Esophagus squamous epithelium (tissue), 5 donors: Measurements from ENCODE around the gene MYT1. TPM values are rescaled to one million over a fixed set of nuclear protein-coding genes. Genes with fewer than 3 reads are reported as not detected.

Experiments used
- DNase-seq: peaks from one replicate; lab custom pipeline; 2025; lab: John Stamatoyannopoulos, UW
- H3K27ac ChIP-seq, 4 donors: fragments of 200-600 bp; sonication (generic); one replicate each; pipeline ENCODE4 v1.5.1; 2016 to 2019; ENCODE audit warnings: mild to moderate bottlenecking in 1 of 4
- H3K27me3 ChIP-seq, 4 donors: fragments of 200-600 bp; sonication (generic); 1 replicate in 3 of 4; 2 replicates in 1 of 4; pipeline versions ENCODE4 v1.5.1 to v1.6.0; 2017 to 2021; ENCODE audit warnings: antibody characterized with exemption in 1 of 4
- H3K36me3 ChIP-seq, 3 donors: fragments of 200-600 bp; sonication (generic); one replicate each; pipeline ENCODE4 v1.5.1; 2016 to 2019
- H3K4me1 ChIP-seq, 3 donors: fragments of 200-600 bp; sonication (generic); one replicate each; pipeline ENCODE4 v1.5.1; 2017 to 2019
- H3K4me3 ChIP-seq, 4 donors: fragments of 200-600 bp; sonication (generic); 1 replicate in 3 of 4; 2 replicates in 1 of 4; pipeline ENCODE4 v1.5.1; 2016 to 2019; ENCODE audit warnings: mild to moderate bottlenecking in 2 of 4, moderate library complexity in 1 of 4
- H3K9me3 ChIP-seq, 3 donors: fragments of 200-600 bp; sonication (generic); one replicate each; pipeline ENCODE4 v1.5.1; 2016 to 2019
- POLR2A ChIP-seq, 4 donors: fragments of 450-650 bp; IDR thresholded peaks; one replicate each; pipeline ENCODE4 v1.6.1; 2017; ENCODE audit warnings: antibody characterized with exemption in 4 of 4, mild to moderate bottlenecking in 4 of 4, moderate library complexity in 3 of 4
- WGBS, 2 donors: methylation state at CpG; one replicate each; pipeline ENCODE4 v1.1.5; 2018; 5-methylcytosine and 5-hydroxymethylcytosine counted together
- intact Hi-C: fragments of 100-400 bp; cut with DNase I; formaldehyde crosslinking; loops from one replicate; pipeline ENCODE4 v1.15.0; 2022
- total RNA-seq, 4 donors: library from RNA; depleted of rRNA; stranded (reverse); fragments of >200 nt; gene quantifications; one replicate each; pipeline ENCODE4 v1.1.0, GENCODE V29; 2016
- TF ChIP-seq, protein P1 (sequence below), 6 experiments: fragments of 450-650 bp in 4 of 6; fragments of 200-600 bp in 2 of 6; sonication (generic) in 2 of 6; IDR thresholded peaks; one replicate each; pipeline ENCODE4 v1.5.1; 2016 to 2019; ENCODE audit warnings: antibody characterized with exemption in 6 of 6, mild to moderate bottlenecking in 4 of 6, moderate library complexity in 4 of 6
- donor health status: DM: yes; HTN: yes; CAD: no.

MYT1 gene
- total RNA-seq, 4 donors from 2014 or later = not detected

DNA sequence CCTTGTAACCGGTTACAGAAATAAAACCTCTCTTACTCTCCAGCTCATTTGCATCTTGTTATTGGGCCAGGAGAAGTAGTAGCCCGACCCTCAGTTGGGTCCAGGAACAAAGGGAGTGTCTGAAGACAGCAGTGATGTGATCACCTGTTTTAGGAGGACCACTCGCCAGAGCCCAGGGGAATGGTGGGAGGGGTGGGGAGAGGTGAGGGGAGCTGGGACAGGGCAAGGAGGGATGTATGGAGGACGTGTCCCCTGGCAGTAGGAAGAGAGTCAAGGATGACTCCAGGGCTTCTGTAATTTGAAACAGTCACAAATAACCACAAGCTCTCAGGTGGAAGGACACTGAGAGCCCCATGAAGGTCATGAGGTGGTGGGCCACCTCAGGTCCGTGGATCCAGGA is 89.9 kb downstream of the MYT1 start:
- 85 to 88% methylated on average over 5 of the region's 5 CpGs for WGBS, 2 donors
- no peaks in the 10 kb centered on the region for H3K9me3 ChIP-seq

DNA sequence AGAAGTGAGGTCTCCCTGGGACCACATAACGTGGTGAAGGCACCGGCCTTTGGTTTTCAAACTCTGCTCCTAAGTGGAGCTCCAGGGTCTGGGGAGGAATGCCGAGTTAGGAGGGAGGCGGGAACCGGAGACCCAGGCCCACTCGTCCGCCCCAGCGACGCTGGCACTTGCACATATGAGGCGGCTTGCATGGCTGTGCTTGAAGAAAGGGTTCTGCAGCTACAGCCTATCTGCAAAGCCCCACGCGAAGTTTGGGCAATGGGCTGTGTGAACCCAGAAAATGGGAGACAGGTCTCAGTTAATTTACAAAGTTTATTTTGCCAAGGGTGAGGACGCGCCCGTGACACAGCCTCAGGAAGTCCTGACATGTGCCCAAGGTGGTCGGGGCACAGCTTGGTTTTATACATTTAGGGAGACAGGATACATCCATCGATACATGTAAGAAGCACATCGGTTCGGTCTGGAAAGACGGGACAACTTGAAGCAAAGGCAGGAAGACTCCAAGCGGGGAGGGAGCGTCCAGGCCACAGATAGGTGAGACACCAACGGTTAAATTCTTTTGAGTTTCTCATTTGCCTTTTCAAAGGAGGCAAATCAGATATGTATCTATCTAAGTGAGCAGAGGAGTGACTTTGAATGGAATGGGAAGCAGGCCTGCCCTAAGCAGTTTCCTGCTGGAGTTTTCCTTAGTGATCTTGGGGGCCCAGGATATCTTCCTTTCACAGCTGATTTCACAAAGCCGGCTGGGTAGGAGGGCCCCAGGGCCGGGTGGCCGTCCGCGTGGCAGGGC is 90.5 kb downstream of the MYT1 start:
- 61 to 91% methylated on average over 9 to 19 of the region's 28 CpGs for WGBS, 2 donors
- Histone ChIP-seq H3K9me3 (no peaks in the 10 kb centered on the region), H3K27me3 (peaks cover 0 to 16% (median 0%) of the 10 kb centered on the region in 4 donors), H3K36me3 (no peaks in the 10 kb centered on the region), H3K4me1 (peaks cover 10 to 43% (median 13%) of the 10 kb centered on the region in 3 donors), H3K4me3 (peak overlapping the region; percentile 84 to 96 (median 92)), H3K27ac (peak overlapping the region; percentile 88 to 96 (median 92))
- DNase-seq = no peak
- intact Hi-C loops = no loop called here
- no peak for TF ChIP-seq POLR2A (IDR thresholded peaks at IDR 0.05)
- TF ChIP-seq, protein P1, sequence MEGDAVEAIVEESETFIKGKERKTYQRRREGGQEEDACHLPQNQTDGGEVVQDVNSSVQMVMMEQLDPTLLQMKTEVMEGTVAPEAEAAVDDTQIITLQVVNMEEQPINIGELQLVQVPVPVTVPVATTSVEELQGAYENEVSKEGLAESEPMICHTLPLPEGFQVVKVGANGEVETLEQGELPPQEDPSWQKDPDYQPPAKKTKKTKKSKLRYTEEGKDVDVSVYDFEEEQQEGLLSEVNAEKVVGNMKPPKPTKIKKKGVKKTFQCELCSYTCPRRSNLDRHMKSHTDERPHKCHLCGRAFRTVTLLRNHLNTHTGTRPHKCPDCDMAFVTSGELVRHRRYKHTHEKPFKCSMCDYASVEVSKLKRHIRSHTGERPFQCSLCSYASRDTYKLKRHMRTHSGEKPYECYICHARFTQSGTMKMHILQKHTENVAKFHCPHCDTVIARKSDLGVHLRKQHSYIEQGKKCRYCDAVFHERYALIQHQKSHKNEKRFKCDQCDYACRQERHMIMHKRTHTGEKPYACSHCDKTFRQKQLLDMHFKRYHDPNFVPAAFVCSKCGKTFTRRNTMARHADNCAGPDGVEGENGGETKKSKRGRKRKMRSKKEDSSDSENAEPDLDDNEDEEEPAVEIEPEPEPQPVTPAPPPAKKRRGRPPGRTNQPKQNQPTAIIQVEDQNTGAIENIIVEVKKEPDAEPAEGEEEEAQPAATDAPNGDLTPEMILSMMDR (IDR thresholded peaks at IDR 0.05) = no peak

More for the DNA sequence above, 89.9 kb downstream of the MYT1 start:
- Histone ChIP-seq H3K27me3 (peaks cover 0 to 16% (median 0%) of the 10 kb centered on the region in 4 donors), H3K4me3 (no peak overlapping the region), H3K36me3 (no peaks in the 10 kb centered on the region), H3K27ac (no peak overlapping the region), H3K4me1 (peaks cover 10 to 37% (median 13%) of the 10 kb centered on the region in 3 donors)
- no peak for TF ChIP-seq POLR2A (IDR thresholded peaks at IDR 0.05)
- TF ChIP-seq, protein P1 (IDR thresholded peaks at IDR 0.05) = no peak
- intact Hi-C loops = no loop called here
- DNase-seq = no peak

GRCh38 chr20:64255361-64256281 is 91.4 kb downstream of the MYT1 start, which contains the start of gene PCMTD2:
TSS of gene PCMTD2 (plus strand) at chr20:64255748. CDS start at chr20:64259966, 4,218 bp downstream.
- peaks cover 10 to 51% (median 13%) of the 10 kb centered on the region in 3 donors for H3K4me1 ChIP-seq
- 0 to 1% methylated on average over 8 to 40 of the region's 96 CpGs for WGBS, 2 donors
- peaks cover 0 to 16% (median 0%) of the 10 kb centered on the region in 4 donors for H3K27me3 ChIP-seq
- peak in 3 of 4 donors; percentile 36 to 68 (median 64) for TF ChIP-seq POLR2A (IDR thresholded peaks at IDR 0.05)
- TF ChIP-seq, protein P1 (IDR thresholded peaks at IDR 0.05) = peak in 2 of 6 experiments; percentile 16 to 19
- DNase-seq = peak; percentile 35
- intact Hi-C loops = no loop called here
- peak within 1 kb of the TSS; percentile 88 to 96 (median 92) for H3K27ac ChIP-seq
- H3K9me3 ChIP-seq = no peaks in the 10 kb centered on the region
- H3K4me3 ChIP-seq = peak within 1 kb of the TSS; percentile 84 to 96 (median 92)
- peaks cover 0 to 8% (median 0%) of the 10 kb centered on the region in 3 donors for H3K36me3 ChIP-seq

GRCh38 chr20:64256282-64256935 is 92.2 kb downstream of the MYT1 start:
- no peak for TF ChIP-seq POLR2A (IDR thresholded peaks at IDR 0.05)
- TF ChIP-seq, protein P1 (IDR thresholded peaks at IDR 0.05) = no peak
- no peaks in the 10 kb centered on the region for H3K9me3 ChIP-seq
- H3K36me3 ChIP-seq = peaks cover 0 to 16% (median 0%) of the 10 kb centered on the region in 3 donors
- H3K27me3 ChIP-seq = peaks cover 0 to 14% (median 0%) of the 10 kb centered on the region in 4 donors
- 15 to 23% methylated on average over 15 of the region's 15 CpGs for WGBS, 2 donors
- no peak for DNase-seq
- intact Hi-C loops = no loop called here
- peak overlapping the region; percentile 88 to 96 (median 92) for H3K27ac ChIP-seq
- H3K4me3 ChIP-seq = peak overlapping the region; percentile 84 to 96 (median 92)
- peaks cover 10 to 59% (median 19%) of the 10 kb centered on the region in 3 donors for H3K4me1 ChIP-seq
